ENCODE measurements around the gene ATP8A2. TPM values are rescaled to one million over a fixed set of nuclear protein-coding genes. Genes with fewer than 3 reads are reported as not detected.
"Not testable (repeated sequence)": the region's sequence is repeated elsewhere in the genome, so short reads cannot be mapped to it uniquely, and the experiment has no call there.

ATP8A2 gene
- total RNA-seq, 1 donor from 2014 or later: 0.86 TPM

- DNase-seq (ENCODE audit: low read depth): no peak
These were observed 390.5 kb downstream of the ATP8A2 start for GRCh38 chr13:25762281-25762680.

DNA sequence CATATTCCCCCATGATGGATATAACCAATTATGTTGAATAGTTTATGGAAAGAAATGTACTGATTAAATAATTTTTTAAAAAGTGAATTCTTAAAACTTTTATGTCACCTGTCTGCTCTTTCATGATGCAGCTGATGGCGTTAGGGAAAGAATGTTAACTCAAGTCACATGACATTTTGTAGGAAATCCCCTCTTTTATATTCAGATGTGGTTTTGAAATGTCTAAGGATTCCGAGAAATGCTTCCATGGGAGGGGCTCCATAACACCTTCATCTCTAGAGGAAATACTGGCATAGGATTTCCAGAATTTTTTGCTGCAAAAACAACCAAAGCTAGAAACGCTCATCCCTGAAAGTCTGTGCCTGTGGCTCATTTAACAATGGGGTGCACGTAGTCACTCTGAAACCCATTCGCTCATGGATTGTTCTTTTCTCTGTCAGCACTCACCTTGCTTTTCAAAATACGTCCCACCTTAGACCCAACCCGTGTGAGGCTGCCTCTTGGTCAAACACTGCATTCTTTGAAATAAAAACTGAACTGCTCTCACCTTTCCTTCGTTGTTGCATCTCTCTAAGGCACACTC, 391.1 kb downstream of the ATP8A2 start:
- no peak for DNase-seq (ENCODE audit: low read depth)

DNA sequence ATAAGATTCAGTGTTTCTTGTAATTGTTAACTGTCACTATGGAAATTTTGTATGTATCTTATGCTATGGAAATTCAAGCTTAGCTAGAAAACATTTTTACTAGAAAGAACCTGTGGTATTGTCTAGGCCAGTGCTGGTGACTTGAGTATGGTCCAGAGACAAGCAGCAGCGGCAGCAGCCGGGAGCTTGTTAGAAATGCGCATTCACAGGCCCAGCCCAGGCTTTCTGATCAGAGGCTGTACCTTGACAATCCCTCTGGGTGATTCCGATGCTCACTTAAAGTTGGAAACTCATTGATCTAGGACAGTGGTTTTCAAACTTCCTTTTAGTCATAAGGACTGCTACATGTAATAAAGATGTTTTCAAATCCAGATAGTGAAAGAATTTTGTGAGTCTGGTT, 392.6 kb downstream of the ATP8A2 start:
- DNase-seq (ENCODE audit: low read depth): no peak

DNA sequence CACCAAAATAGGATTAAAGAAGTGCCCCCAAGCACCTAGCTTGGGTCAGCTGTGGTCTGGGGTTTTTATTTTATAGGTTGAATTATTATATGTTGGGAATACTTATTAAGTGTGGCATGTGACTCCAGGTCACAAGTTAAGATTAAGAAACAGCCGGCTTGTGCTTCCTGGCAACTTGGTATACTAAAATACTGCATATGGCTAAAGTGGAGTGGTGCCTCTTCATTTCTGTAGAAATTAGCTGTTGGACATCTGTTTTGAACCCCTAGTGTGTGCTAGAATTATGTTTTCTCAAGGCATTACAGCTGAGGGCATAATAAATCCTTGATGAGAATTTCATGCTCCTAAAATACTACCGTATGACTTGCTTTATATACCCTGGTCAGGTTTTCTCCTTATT, 393.5 kb downstream of the ATP8A2 start:
- DNase-seq (ENCODE audit: low read depth): no peak

- no peak for DNase-seq (ENCODE audit: low read depth)
These were observed 394.8 kb downstream of the ATP8A2 start for GRCh38 chr13:25766576-25766975.

DNA sequence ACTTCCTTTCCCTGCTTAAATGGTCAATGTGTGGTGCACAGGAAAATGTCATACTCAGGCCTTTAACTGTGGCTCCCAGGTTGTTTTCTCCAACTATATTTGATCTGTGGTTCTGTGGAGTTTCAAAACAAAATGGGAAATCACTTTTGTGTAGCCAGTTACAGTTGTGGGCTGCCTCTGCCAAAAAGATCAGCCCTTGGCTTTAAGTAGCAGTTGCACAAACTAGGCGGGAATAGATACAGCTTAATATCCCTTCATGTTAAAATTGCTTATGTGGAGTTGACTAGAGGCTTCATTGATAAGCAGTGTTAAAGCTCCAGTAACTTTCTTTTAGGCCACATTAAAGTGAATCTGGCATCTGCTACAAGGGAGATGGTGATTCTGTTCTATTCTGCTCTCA, 395.2 kb downstream of the ATP8A2 start:
- no peak for DNase-seq (ENCODE audit: low read depth)

DNA sequence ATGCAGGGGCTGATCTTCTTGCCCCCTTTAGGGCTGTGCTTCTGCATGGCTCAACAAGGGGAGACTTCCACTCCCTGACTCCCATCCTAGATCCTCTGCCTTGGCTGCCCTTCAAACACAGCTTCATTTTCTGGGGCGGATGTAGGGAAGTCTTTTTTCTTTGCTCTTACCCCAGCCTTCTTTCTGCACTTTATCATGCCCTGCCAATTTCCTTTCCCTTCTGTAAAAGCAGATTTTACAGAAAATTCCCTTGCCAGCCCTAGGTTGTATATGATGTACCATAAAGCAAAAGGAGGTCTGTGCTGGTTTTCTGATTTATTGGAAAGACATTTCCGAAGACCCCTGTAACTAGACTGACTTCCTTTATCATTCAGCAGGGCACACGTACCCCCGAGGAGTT, 396.6 kb downstream of the ATP8A2 start:
- DNase-seq (ENCODE audit: low read depth): no peak

- no peak for DNase-seq (ENCODE audit: low read depth)
These were observed 397.1 kb downstream of the ATP8A2 start for GRCh38 chr13:25768838-25769237.

DNA sequence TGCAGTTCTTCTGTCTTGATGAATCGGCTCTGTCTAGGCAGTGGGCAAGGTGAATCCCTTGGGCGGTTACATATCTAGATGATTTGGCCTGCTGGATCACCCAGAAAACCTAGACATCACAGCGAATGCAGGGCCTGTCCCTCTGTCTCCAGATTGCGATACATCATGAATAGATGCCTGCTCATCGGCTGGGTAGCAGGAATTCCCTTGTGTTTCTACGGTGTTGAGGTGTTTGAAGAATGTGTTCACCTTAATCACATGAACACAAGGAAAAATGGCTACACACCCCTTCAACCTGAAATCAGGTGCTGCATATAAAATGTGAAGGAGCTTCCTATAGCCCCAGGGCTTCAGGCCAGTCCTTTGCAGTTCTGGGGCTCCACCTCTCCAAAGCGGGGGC, 398.8 kb downstream of the ATP8A2 start:
- no peak for DNase-seq (ENCODE audit: low read depth)

GRCh38 chr13:25771202-25771601, 399.4 kb downstream of the ATP8A2 start:
- DNase-seq (ENCODE audit: low read depth): no peak

DNA sequence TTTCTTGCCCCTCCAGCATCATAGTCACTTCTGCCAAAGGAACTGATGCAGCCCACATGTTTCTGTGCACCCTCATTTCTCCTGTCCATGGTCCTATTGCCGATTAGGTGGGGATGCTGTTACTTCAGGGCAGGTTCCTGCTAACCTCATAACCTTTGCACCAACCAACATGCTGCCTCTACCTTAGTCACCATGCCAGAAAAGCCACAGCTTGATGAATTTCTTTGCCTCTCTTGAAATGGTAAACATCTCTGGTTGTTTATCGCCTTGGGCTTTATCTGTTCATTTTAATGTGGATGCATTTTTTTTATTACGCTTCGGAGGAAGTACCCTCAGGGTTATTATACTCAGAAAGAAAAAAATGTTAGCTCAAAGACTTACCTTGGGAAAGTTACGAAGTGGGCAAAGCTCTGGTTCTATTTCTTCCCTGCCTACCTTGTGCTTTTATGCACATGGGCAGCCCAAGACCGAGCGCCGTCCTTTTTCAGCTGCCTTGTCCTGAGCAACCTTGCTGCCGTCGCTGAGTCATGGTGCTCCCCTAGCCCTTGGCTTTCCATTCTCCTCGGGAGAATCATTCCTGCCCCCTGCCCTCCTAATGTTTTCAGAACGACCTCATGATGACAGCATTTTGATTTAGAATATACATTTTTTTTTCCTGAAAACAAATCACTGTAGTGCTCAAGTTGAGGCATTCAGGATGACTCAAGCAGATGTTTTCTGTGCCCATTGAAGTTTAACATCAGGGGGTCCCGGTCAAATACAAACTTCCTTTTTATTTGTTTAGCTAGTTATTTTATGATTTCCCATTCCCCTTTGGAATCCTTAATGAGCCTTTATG, 400.1 kb downstream of the ATP8A2 start:
- no peak for DNase-seq (ENCODE audit: low read depth)

DNA sequence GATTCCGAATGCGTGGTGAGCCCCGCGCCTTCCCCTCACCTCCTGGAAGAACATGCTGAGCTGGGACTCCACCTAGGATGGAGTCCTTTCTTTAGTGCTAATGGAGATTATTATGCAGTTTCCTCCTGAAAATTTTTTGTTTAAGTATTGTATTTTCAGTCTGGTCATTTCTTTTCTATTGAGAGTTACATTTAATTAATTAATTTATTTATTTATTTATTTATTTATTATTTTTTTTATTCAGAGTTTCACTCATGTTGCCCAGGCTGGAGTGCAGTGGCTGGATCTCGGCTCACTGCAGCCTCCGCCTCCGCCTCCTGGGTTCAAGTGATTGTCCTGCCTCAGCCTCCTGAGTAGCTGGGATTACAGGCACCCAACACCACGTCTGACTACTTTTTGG, 400.8 kb downstream of the ATP8A2 start:
- DNase-seq (ENCODE audit: low read depth): not testable (repeated sequence)

DNA sequence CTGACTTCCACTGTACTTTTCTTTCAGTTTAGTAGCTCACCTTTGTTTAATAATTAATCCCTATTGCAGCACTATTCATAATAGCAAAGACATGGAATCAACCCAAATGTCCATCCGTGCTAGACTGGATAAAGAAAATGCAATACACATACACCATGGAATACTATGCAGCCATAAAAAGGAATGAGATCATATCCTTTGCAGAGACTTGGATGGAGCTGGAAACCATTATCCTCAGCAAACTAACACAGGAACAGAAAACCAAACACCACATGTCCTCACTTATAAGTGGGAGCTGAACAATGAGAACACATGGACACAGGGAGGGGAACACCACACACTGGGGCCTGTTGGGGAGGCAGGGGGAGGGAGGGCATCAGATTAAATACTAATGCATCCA, 402.3 kb downstream of the ATP8A2 start:
- not testable (repeated sequence) for DNase-seq (ENCODE audit: low read depth)

DNA sequence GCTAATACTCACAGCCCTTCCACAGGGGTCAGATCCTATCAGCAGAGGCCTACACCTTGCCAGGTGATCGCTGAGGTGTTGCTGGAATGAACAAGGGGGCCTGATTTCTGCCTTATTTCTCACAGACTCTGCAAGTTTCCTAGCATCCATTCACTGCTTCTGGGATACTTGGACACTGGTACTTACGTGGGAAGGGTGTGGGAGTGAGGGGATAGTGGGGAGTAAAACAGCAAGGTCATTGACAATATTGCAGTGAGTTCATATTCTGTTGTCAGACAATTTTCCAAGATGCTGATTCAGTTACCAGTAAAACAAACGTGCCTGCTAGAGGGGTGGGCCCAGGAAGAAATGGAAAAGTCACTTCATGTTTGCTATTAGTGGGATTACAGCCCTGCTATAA, 403.5 kb downstream of the ATP8A2 start:
- DNase-seq (ENCODE audit: low read depth): no peak

- DNase-seq (ENCODE audit: low read depth): no peak
These were observed 404.2 kb downstream of the ATP8A2 start for GRCh38 chr13:25775986-25776385.

GRCh38 chr13:25776722-25777121, 404.9 kb downstream of the ATP8A2 start:
- DNase-seq (ENCODE audit: low read depth): no peak

- no peak for DNase-seq (ENCODE audit: low read depth)
These were observed 405.7 kb downstream of the ATP8A2 start for GRCh38 chr13:25777509-25777908.

- no peak for DNase-seq (ENCODE audit: low read depth)
These were observed 406.6 kb downstream of the ATP8A2 start for GRCh38 chr13:25778365-25778764.

GRCh38 chr13:25778808-25779305, 407.1 kb downstream of the ATP8A2 start:
- no peak for DNase-seq (ENCODE audit: low read depth)

GRCh38 chr13:25783076-25783475, 411.3 kb downstream of the ATP8A2 start:
- no peak for DNase-seq (ENCODE audit: low read depth)

GRCh38 chr13:25783601-25784024, 411.8 kb downstream of the ATP8A2 start:
- DNase-seq (ENCODE audit: low read depth): no peak

- no peak for DNase-seq (ENCODE audit: low read depth)
These were observed 412.3 kb downstream of the ATP8A2 start for GRCh38 chr13:25784119-25784518.

- DNase-seq (ENCODE audit: low read depth): not testable (repeated sequence)
These were observed 418.4 kb downstream of the ATP8A2 start for GRCh38 chr13:25790137-25790536.
